ENCODE measurements around the gene SLC9A1. TPM values are rescaled to one million over a fixed set of nuclear protein-coding genes. Genes with fewer than 3 reads are reported as not detected.

The SLC9A1 gene
- polyA plus RNA-seq, 1 donor = 12.8 TPM

GRCh38 chr1:27150183-27150582, 4.7 kb downstream of the SLC9A1 start:
- no peak for DNase-seq

DNA sequence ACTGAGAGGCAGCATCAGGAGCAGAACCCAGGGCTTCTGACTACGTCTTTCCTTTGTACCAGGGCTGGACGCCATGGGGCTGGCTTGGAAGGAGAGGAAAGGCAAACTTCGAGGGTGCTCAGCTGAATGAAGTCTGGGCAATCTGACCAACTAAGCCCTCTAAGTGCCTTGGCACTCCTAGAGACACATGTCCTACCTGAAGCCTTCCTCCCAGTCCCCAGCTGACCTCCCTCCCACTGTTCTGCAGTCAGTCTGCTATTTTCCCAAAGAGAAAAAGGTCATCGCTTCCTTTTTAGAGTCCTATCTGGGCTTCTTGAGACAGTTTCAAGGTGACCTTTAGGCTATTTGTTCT, 5.2 kb downstream of the SLC9A1 start:
- DNase-seq = no peak

DNA sequence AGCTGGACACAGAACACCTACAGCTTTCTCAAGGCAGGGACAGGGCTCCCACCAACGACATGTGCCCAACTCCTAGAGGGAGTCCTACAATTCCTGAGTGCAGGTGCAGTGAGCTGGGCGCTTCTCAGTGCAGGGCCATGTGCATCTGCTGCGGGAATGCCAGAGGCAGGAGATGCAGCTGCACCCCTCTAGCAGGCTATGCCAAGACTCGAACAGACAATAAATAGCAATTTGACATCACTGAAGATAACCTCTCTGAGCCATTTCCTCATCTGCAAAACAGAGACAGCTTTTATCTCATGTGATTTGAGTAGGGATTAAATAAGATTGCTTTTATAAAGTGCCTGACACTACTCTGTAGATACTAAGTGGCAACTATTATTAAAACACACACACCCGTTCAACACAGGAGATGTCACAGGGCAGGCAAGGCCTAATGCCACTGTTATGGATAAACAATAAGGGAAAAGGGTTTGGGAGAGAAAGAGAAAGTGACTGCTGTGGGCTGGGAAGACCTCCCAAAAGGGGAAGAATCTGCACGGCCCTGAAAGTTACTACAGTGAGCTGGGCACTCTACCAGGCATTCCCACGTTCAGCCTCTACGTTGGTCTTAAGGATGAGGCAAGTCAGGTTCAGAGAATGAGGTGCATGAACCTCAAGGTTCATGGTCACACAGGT, 5.7 kb downstream of the SLC9A1 start:
- DNase-seq = no peak

- no peak for DNase-seq
Measured at GRCh38 chr1:27148591-27148990, 6.3 kb downstream of the SLC9A1 start.

DNA sequence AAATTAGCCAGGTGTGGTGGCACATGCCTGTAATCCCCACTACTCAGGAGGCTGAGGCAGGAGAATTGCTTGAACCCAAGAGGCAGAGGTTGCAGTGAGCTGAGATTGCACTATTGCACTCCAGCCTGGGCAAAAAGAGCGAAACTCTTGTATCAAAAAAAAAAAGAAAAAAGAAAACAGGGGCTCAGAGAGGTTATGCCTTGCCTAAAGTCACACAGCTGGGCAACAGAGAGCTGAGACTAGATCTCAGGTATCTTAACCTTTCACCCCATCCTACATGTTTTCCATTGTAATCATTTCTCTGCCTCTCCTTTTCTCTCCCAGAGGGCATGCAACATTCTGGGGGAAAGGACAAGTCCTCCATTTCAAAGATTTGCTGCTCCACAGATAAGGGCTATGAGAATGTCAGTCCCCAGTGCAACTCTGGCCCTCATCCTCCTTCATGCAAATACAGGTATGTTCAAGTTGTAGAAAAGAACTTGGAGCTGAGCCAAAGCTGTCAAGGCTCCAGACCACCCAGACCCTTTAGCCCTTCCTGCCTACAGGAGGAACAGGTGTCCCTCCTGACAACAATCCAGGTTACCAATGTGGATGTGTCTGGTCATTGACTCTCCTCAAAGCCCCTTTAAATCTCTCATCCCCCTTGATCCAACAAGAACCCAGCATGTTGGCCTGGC, 6.9 kb downstream of the SLC9A1 start:
- no peak for DNase-seq

- no peak for DNase-seq
Measured at GRCh38 chr1:27145934-27146354, 9.0 kb downstream of the SLC9A1 start.

DNA sequence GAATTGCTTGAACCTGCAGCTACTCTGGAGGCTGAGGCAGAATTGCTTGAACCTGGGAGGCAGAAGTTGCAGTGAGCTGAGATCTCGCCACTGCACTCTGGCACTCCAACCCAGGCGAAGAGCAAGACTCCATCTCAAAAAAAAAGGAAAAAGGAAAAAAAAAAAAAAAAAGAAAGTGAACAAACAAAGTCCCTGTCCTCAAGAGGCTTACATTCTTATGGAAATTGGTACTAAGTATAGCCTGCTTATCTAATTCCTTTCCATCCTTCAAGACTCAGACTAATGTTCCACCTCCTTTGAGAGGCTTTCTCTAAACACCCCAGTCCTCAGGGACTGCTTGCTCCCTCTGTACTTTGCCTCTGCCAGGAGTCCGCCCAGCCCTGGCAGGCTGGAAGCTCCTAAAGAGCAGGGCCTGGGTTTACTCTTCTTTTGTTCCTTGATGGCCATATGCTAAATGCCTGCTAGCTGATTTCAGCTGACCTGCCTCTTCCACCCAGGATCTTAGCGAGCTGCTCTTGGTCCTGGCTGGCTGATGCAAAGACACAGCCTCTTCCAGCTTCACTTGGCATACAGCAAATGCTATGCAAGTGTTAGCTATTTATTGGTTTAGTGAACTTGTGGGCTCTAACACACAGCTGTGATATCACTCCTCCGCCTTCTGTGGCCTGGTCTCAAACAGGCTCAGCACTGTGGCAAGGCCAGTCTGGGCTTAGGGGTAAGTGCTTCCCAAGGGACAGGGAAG, 9.8 kb downstream of the SLC9A1 start:
- DNase-seq = no peak

GRCh38 chr1:27144049-27144748, 10.7 kb downstream of the SLC9A1 start:
- DNase-seq = no peak

- no peak for DNase-seq
Measured at GRCh38 chr1:27143401-27143800, 11.5 kb downstream of the SLC9A1 start.

- DNase-seq = no peak
Measured at GRCh38 chr1:27142464-27142863, 12.5 kb downstream of the SLC9A1 start.

DNA sequence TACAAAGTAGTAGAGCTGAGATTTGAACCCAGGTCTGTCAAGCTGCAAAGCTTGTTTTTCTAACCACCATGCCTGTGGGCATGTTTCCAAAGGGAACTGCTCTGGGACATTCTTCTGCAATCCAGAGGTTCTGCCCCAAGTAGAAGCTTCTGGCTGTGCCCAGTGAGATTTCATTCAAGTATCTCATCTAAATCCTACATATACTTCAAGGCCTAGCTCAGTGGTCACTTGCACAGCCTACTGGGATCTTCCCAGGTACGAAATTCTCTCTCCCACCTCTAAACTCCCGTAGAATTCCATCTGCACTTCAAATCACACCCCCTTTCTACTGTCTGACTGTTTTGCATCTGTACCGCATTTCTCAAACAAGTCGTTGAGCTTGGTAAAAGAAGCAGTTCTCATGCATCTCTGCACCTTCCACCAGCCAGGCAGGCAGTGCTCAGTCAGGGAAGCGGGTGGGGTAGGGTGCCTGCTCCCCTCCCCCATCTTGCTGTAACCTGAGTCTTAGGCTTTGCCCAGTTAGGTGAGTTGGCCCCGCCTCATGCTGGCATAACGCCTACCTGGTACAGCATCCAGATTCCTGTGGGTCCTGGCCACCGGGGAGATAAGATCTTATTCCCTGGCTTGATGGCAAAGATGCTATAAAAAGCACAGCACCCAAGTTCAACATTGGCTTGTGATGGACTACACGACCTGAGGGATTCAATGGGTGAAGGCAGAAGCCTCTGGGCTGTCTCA, 13.5 kb downstream of the SLC9A1 start:
- no peak for DNase-seq

DNA sequence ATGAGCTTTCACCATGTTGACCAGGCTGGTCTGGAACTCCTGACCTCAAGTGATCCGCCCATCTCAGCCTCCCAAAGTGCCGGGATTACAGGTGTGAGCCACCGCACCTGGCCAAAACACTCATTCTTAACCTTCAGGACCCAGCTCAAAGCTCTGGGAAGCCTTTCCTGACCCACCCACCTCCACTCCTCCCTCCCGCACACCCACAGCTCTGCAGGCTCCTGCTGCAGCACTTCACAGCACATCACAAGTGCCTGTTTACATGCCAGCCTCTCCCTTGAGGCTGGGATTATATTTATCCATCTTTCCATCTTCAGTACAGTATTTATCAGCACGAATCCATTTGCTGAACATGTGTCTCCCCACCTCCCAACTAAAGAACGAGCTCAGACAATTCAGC, 14.9 kb downstream of the SLC9A1 start:
- no peak for DNase-seq

GRCh38 chr1:27138927-27139326, 16.0 kb downstream of the SLC9A1 start:
- DNase-seq = no peak

GRCh38 chr1:27138368-27138767, 16.6 kb downstream of the SLC9A1 start:
- no peak for DNase-seq

DNA sequence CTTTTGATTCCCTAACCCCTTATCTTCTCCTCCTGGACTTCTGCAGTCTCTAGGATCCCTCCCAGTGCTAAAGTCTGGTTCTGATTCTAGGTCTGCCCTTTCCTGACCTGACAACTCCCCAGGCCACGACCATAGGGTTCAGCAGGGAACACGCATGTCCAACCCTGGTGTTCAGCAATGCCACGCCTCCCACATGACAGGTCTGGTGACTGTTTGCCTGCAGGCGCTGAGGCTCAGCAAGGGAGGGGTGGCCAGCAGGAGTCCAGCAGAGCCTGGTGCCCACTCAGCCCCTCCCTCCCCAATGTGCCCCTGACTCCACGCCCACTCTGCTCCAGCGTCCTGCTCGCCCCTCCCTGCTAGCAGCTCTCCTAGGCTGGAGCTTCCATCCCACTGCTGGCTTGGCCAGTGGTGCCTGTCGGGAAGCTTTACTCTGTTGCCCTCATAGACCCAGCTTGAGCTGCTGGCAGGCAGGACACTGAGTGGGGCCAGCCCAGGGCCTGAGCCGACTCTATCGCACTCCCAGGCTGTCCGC, 17.3 kb downstream of the SLC9A1 start:
- DNase-seq = no peak

- no peak for DNase-seq
Measured at GRCh38 chr1:27136998-27137542, 17.9 kb downstream of the SLC9A1 start.

GRCh38 chr1:27136236-27136551, 18.7 kb downstream of the SLC9A1 start:
- no peak for DNase-seq

DNA sequence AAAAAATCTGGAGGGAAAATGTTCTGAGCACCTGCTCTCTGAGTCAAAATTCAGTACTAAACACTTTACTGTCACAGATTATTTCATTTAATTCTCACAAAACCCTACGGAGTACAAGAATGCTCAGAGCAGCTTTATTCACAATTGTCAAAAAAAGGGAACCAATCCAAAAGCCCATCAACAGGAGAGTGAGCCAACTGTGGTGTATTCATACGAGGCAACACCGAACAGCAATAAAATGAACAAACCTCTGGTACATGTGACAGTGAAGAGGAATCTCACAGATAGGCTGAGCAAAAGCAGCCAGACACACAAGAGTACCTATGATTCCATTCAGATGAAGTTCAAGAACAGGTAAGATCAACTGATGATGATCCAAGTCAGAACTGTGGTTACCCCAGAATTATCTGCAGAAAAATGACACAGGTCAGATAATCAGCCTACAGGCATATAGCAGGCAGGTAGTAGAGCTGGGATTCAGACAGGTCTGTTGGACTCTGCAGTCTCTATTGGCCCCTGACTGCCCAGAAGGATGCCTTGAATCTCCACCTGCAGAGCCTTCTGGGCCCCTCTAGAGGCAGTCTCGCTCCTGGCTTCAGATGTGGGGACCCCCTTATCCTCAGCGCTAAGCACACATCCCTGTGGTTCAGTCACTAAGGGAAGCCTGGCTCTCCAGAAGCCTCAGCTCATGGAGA, 19.2 kb downstream of the SLC9A1 start:
- DNase-seq = no peak

- DNase-seq = no peak
Measured at GRCh38 chr1:27133991-27134390, 20.9 kb downstream of the SLC9A1 start.

DNA sequence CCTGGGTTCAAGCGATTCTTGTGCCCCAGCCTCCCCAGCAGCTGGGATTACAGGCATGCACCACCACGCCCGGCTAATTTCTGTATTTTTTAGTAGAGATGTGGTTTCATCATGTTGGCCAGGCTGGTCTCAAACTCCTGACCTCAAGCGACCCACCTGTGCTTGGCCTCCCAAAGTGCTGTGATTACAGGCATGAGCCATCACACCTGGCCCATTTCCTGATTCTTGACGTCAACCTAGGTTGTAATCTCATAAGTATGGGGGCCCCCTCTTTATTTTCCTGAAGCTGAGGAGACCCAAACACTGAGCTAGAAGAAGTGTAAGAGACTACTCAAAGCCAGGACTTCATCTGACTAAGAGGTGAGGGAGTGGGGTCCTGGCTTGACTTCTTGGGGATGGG, 21.8 kb downstream of the SLC9A1 start:
- DNase-seq = no peak

DNA sequence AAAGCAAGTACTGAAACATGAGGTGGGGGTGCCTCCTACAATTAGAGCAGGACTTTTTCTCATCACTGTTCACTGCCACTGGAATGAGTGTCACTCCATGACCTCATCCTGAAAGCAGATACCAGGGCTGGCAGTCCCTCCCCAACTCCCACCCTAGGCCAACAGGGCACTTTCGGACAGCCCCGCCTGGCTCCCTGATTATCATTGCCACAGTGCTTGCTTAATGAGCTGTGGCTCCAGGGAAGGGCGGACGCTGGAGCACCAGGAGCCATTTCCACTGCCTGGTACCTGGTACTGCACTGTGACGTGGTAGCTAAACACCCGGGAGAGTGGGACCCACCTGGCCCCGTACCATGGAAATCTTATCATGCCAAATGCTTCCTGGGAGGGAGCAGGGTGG, 22.3 kb downstream of the SLC9A1 start:
- no peak for DNase-seq

All from hindlimb muscle (tissue), 1 donor.